GM19035 (cell line): ENCODE measurements around the gene CNTN5.
"Not testable (repeated sequence)": the region's sequence is repeated elsewhere in the genome, so short reads cannot be mapped to it uniquely, and the experiment has no call there.

ENCODE experiments used
- ATAC-seq: cut with Tn5 transposase; IDR thresholded peaks from one replicate; pipeline ENCODE4 v1.9.1; 2021; ENCODE audit not compliant: unreplicated experiment

CNTN5 gene

GRCh38 chr11:99708928-99709672 is 688.4 kb downstream of the CNTN5 start:
- ATAC-seq = no peak

DNA sequence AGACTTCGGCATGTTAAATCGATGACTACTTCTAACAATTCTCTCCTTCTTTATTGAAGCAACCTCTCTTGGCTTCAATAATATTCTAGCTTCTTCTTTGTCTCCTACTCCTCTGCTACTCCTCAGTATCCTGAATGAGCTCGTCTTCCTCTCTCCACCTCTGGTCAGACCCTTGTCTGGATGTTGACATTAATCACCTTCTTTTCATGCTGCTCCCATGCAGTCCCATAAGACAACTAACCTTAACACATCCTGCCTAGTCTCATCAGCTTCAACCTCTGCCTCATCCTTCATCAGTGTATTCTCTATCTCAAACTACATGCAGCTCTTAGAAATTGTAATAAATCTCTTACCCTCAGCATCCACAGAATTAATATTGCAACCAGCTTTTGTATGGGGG is 695.6 kb downstream of the CNTN5 start:
- no peak for ATAC-seq

- ATAC-seq = no peak
These were observed 697.5 kb downstream of the CNTN5 start for GRCh38 chr11:99718291-99718690.

- ATAC-seq = no peak
These were observed 718.8 kb downstream of the CNTN5 start for GRCh38 chr11:99739464-99740089.

- no peak for ATAC-seq
These were observed 721.8 kb downstream of the CNTN5 start for GRCh38 chr11:99742501-99742900.

- no peak for ATAC-seq
These were observed 739.0 kb downstream of the CNTN5 start for GRCh38 chr11:99759787-99760186.

- no peak for ATAC-seq
These were observed 746.1 kb downstream of the CNTN5 start for GRCh38 chr11:99766811-99767210.

- no peak for ATAC-seq
These were observed 752.9 kb downstream of the CNTN5 start for GRCh38 chr11:99773646-99774045.

- no peak for ATAC-seq
These were observed 760.3 kb downstream of the CNTN5 start for GRCh38 chr11:99781074-99781473.

- no peak for ATAC-seq
These were observed 770.6 kb downstream of the CNTN5 start for GRCh38 chr11:99791354-99791753.

GRCh38 chr11:99795999-99796398 is 775.2 kb downstream of the CNTN5 start:
- no peak for ATAC-seq

DNA sequence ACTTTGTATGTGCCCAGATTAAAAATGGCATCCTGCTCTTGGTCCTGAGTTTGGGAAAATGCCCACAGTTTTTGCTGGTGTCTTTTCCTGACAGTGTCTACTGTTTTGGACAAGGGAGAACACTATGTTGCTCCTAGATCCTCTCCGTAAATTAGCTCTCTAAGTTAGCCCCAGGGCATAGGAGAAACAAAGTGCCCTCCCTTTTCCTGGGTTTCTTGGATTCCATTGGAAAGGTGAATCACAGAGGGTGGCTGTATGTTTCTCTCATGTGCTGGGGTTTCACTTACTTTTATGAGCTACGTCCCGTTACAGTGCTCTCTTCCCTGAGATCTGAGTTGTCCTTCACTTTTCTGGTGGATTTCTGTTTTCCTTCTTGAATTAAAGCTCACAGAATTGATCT is 782.8 kb downstream of the CNTN5 start:
- no peak for ATAC-seq

- ATAC-seq = no peak
These were observed 791.8 kb downstream of the CNTN5 start for GRCh38 chr11:99812516-99812915.

GRCh38 chr11:99814021-99814420 is 793.3 kb downstream of the CNTN5 start:
- ATAC-seq = no peak

GRCh38 chr11:99814738-99815137 is 794.0 kb downstream of the CNTN5 start:
- ATAC-seq = no peak

GRCh38 chr11:99818991-99819390 is 798.2 kb downstream of the CNTN5 start:
- no peak for ATAC-seq

DNA sequence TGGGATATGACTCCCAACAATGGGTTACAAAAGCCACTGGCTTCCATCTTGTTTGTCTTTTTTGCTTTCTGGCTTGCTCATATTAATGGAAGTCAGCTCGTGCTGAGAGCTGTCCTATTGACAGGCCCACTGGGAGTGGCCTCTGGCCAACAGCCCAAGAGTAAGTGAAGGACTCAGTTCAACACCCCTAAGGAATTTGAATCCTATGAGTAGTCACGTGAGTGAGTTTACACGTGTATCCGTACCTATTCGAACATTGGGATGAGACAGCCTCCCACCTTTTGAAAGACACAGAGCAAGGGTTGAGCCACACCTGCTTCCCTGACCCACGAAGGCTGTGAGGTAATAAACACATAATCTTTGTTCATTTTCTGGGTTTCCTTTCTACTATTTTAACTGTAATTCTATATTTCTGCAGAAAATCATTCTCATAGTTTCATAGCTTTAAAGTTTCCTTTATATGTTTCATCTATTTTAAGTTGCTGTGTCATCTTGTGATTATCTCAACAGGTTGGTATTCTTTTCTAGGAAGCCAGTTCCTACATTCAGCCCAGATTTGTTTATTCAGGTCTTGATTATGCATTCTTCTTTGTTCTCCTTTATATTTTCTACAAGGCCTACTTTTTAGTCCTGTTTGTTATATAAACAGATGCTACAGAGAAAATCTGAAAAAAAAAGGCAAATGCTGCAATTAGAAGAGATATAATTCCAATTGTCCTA is 802.3 kb downstream of the CNTN5 start:
- ATAC-seq = no peak

GRCh38 chr11:99836739-99837138 is 816.0 kb downstream of the CNTN5 start:
- not testable (repeated sequence) for ATAC-seq

DNA sequence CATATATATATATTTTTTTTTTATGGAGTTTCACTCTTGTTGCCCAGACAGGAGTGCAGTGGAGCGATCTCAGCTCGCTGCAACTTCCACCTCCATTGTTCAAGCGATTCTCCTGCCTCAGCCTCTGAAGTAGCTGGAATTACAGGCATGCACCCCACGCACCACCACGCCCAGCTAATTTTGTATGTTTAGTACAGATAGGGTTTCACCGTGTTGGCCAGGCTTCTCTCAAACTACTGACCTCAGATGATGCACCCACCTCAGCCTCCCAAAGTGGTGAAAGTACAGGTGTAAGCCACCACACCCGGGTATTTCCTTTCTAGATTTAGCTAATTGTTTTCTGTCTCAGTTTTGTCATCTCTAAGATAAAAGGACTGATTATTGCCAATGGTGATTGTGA is 821.1 kb downstream of the CNTN5 start:
- ATAC-seq = no peak

DNA sequence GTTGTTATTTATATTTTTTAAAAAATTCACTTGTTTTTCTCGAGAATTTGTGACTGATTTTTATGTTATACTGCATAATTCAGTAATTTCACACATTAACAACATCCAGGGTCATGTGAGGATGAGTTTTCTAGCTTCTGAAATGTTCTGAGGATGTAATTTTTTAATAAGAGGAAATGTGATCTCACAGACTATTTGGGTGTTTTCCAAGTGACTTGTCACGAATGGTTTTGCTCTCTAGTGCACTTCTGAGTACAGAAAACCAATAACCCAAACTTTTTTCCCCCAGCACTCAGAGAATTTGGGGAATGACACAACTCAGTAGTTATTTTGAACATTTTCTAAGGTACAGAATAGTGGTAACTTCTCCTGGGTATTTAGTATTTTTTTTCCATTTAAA is 845.2 kb downstream of the CNTN5 start:
- ATAC-seq = no peak

GRCh38 chr11:99881610-99882009 is 860.9 kb downstream of the CNTN5 start:
- ATAC-seq = no peak

DNA sequence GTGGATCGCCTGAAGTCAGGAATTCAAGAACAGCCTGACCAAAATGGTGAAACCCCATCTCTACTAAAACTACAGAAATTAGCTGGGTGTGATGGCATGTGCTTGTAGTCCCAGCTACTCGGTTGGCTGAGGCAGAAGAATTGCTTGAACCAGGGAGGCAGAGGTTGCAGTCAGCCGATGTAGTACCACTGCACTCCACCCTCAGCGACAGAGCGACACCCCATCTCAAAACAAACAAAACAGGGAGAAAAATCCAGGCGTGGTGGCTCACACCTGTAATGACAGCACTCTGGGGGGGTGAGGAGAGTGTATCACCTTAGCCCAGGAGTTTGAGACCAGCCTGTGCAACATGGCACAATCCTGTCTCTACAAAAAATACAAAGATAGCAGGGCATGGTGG is 864.0 kb downstream of the CNTN5 start:
- ATAC-seq = no peak
